Measurements from ENCODE around the gene CDHR3. TPM values are rescaled to one million over a fixed set of nuclear protein-coding genes. Genes with fewer than 3 reads are reported as not detected.

CDHR3 gene
- total and polyA plus RNA-seq, 10 of the 15 experiments (the other 5 are each of a cell fraction or from before 2014, with no cell fraction given): 0.06 to 0.11 TPM; not detected in 8

GRCh38 chr7:106074257-106074656, 111.2 kb downstream of the CDHR3 start:
- Histone ChIP-seq H2AFZ (ENCODE audit: control insufficient read depth, low read depth, low read length) (peak overlapping the region; percentile 56), H3K4me3 (no peak overlapping the region), H3K4me1 (ENCODE audit: control insufficient read depth, insufficient read depth, low read length) (peaks cover 61% of the 10 kb centered on the region), H3K9me3 (replicated peaks; ENCODE audit: control insufficient read depth, insufficient read depth, low read length) (no peaks in the 10 kb centered on the region), H3K9ac (ENCODE audit: control insufficient read depth, insufficient read depth, low read length) (no peak overlapping the region), H3K27ac (ENCODE audit: control insufficient read depth, insufficient read depth) (no peak overlapping the region), H3K36me3 (ENCODE audit: control insufficient read depth in 2 of 2, insufficient read depth in 2 of 2, low read length in 1 of 2) (no peaks in the 10 kb centered on the region), H3K27me3 (replicated peaks in 1 of 2; ENCODE audit: control insufficient read depth in 2 of 2, insufficient read depth in 2 of 2, low read length in 1 of 2) (no peaks in the 10 kb centered on the region), H3K4me2 (ENCODE audit: control insufficient read depth, insufficient read depth) (peak overlapping the region; percentile 23; the same call in 1 of the 2 replicates), H4K20me1 (ENCODE audit: control insufficient read depth, insufficient read depth) (no peaks in the 10 kb centered on the region), H3K79me2 (ENCODE audit: control insufficient read depth, insufficient read depth, low read length) (no peaks in the 10 kb centered on the region; the same call in 1 of the 2 replicates)
- TF ChIP-seq ZBED1 (IDR thresholded peaks at IDR 0.05; ENCODE audit: borderline replicate concordance) (no peak), ETV6 (conservative IDR thresholded peaks at IDR 0.05 in 1 of 2, IDR thresholded peaks at IDR 0.05 in 1 of 2; ENCODE audit: borderline replicate concordance in 1 of 2, low read depth in 1 of 2) (0 out of 4 replicates have a peak, but pooled peaks of 1 of the 2 experiments have one; percentile 45), CREM (IDR thresholded peaks at IDR 0.05; ENCODE audit: low read depth) (peak; percentile 47; the same call in 1 of the 2 replicates), RAD21 (IDR thresholded peaks at IDR 0.05; ENCODE audit: insufficient read depth, low read depth, low read length) (peak; percentile 18; the same call in 1 of the 2 replicates), BHLHE40 (IDR thresholded peaks at IDR 0.05; ENCODE audit: borderline replicate concordance in 1 of 2, low read depth in 2 of 2, low read length in 1 of 2) (0 out of 4 replicates have a peak, but pooled peaks of 1 of the 2 experiments have one; percentile 7), RUNX3 (IDR thresholded peaks at IDR 0.05; ENCODE audit: low read length) (peak; percentile 61), IKZF2 (IDR thresholded peaks at IDR 0.05) (0 out of 4 replicates have a peak, but pooled peaks have one; percentile 17 to 23), PAX5 (IDR thresholded peaks at IDR 0.05; ENCODE audit: borderline replicate concordance, low read depth, low read length) (peak; percentile 42; the same call in 1 of the 2 replicates), SMAD5 (IDR thresholded peaks at IDR 0.05; ENCODE audit: low read depth) (no peak), EED (IDR thresholded peaks at IDR 0.05; ENCODE audit: low read depth) (peak; percentile 56), FOXM1 (IDR thresholded peaks at IDR 0.05; ENCODE audit: low read depth, low read length) (peak; percentile 42; the same call in 1 of the 2 replicates), NFIC (IDR thresholded peaks at IDR 0.05; ENCODE audit: low read depth, low read length) (peak; percentile 37; the same call in 1 of the 2 replicates)
- TF ChIP-seq, protein P1, sequence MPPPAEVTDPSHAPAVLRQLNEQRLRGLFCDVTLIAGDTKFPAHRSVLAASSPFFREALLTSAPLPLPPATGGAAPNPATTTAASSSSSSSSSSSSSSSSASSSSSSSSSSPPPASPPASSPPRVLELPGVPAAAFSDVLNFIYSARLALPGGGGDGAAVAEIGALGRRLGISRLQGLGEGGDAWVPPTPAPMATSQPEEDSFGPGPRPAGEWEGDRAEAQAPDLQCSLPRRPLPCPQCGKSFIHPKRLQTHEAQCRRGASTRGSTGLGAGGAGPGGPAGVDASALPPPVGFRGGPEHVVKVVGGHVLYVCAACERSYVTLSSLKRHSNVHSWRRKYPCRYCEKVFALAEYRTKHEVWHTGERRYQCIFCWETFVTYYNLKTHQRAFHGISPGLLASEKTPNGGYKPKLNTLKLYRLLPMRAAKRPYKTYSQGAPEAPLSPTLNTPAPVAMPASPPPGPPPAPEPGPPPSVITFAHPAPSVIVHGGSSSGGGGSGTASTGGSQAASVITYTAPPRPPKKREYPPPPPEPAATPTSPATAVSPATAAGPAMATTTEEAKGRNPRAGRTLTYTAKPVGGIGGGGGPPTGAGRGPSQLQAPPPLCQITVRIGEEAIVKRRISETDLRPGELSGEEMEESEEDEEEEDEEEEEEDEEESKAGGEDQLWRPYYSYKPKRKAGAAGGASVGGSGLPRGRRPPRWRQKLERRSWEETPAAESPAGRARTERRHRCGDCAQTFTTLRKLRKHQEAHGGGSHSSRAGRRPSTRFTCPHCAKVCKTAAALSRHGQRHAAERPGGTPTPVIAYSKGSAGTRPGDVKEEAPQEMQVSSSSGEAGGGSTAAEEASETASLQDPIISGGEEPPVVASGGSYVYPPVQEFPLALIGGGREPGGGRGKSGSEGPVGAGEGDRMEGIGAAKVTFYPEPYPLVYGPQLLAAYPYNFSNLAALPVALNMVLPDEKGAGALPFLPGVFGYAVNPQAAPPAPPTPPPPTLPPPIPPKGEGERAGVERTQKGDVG (CRISPR knock-in tag; IDR thresholded peaks at IDR 0.05): no peak
- DNase-seq (ENCODE audit: low read depth, low spot score): no peak
- ATAC-seq: peak; percentile 17
- intact Hi-C loops (cut with micrococcal nuclease; ENCODE audit: unreplicated experiment) (loop anchor here (2.0 kb wide), 1 partner anchor 15 kb away; no protein-coding TSS in a partner anchor), in situ Hi-C loops (cut with MboI) (no loop called here)
- POLR2A ChIA-PET: interaction anchor here (0.7 to 5.1 kb wide), 4 partner anchors 12 to 38 kb away, joined by 3 to 56 read pairs (median 25); partner anchors contain the start of gene SYPL1
- BruUV-seq (replicated peaks): no TSS peak
- SMC1A ChIA-PET (ENCODE audit: uncharacterized antibody, unreplicated experiment): interaction anchor here (0.8 to 10.3 kb wide), 9 partner anchors 9 to 106 kb away, joined by 3 to 164 read pairs (median 37); partner anchors contain the start of gene SYPL1
- WGBS (ENCODE audit: insufficient coverage, insufficient replicate concordance, low lambda C conversion rate, missing lambda C conversion rate): 21% methylated on average over 9 of the region's 9 CpGs
- CTCF ChIA-PET: interaction anchor here (0.8 to 5.7 kb wide), 7 partner anchors 10 to 80 kb away, joined by 4 to 67 read pairs (median 7); no protein-coding TSS in a partner anchor
- RAD21 ChIA-PET (ENCODE audit: unreplicated experiment): interaction anchor here (1.3 to 8.3 kb wide), 6 partner anchors 10 to 98 kb away, joined by 3 to 118 read pairs (median 24); no protein-coding TSS in a partner anchor
- FAIRE-seq: no peak

Measured in GM12878 (cell line).